GM23248 (cell line): ENCODE measurements around the gene LTBP4.

ENCODE experiments used
- EZH2 ChIP-seq: fragments of 200-600 bp; sonication (generic); IDR thresholded peaks from 2 replicates; pipeline ENCODE4 v1.6.1; 2018; ENCODE audit warnings: antibody characterized with exemption, mild to moderate bottlenecking; ENCODE audit not compliant: insufficient read depth, poor library complexity, severe bottlenecking
- EZH2phosphoT487 ChIP-seq: fragments of 200-600 bp; sonication (generic); IDR thresholded peaks from 2 replicates; pipeline ENCODE4 v1.6.1; 2018; ENCODE audit warnings: antibody characterized with exemption, moderate library complexity, mild to moderate bottlenecking, low read depth; ENCODE audit not compliant: insufficient read depth

- no peak for TF ChIP-seq EZH2
- TF ChIP-seq EZH2phosphoT487: no peak
These were observed 70.2 kb downstream of the LTBP4 start for GRCh38 chr19:40671404-40671803.
